ENCODE results near the gene FASTKD1. TPM values are rescaled to one million over a fixed set of nuclear protein-coding genes. Genes with fewer than 3 reads are reported as not detected.
A peak's percentile ranks its signal among the peaks of the same experiment; 100 is the strongest.
"Not testable (repeated sequence)": the region's sequence is repeated elsewhere in the genome, so short reads cannot be mapped to it uniquely, and the experiment has no call there.

Gene FASTKD1
- total and polyA plus RNA-seq, 10 of the 15 experiments (the other 5 are each of a cell fraction or from before 2014, with no cell fraction given): 45.6 to 76.1 (median 63.4) TPM

- ATAC-seq; H3K36me3 ChIP-seq (ENCODE audit: control insufficient read depth in 2 of 2, insufficient read depth in 2 of 2, low read length in 1 of 2); H3K9ac ChIP-seq (ENCODE audit: control insufficient read depth, insufficient read depth, low read length); H3K4me2 ChIP-seq (ENCODE audit: control insufficient read depth, insufficient read depth); RAD21 ChIA-PET (ENCODE audit: unreplicated experiment); DNase-seq (ENCODE audit: low read depth, low spot score); H3K9me3 ChIP-seq (replicated peaks; ENCODE audit: control insufficient read depth, insufficient read depth, low read length); in situ Hi-C loops (cut with MboI); FAIRE-seq; H3K27ac ChIP-seq (ENCODE audit: control insufficient read depth, insufficient read depth); H3K79me2 ChIP-seq (ENCODE audit: control insufficient read depth, insufficient read depth, low read length); SMC1A ChIA-PET (ENCODE audit: uncharacterized antibody, unreplicated experiment); H3K4me1 ChIP-seq (ENCODE audit: control insufficient read depth, insufficient read depth, low read length); POLR2A ChIA-PET; H3K27me3 ChIP-seq (replicated peaks in 1 of 2; ENCODE audit: control insufficient read depth in 2 of 2, insufficient read depth in 2 of 2, low read length in 1 of 2); H4K20me1 ChIP-seq (ENCODE audit: control insufficient read depth, insufficient read depth); H3K4me3 ChIP-seq; intact Hi-C loops (cut with micrococcal nuclease; ENCODE audit: unreplicated experiment); H2AFZ ChIP-seq (ENCODE audit: control insufficient read depth, low read depth, low read length); BruUV-seq (replicated peaks): not testable (repeated sequence)
- CTCF ChIA-PET: interaction anchor here (0.8 to 1.3 kb wide), 2 partner anchors 11 to 389 kb away, joined by 4 to 5 read pairs; no protein-coding TSS in a partner anchor
- WGBS (ENCODE audit: insufficient coverage, insufficient replicate concordance, low lambda C conversion rate, missing lambda C conversion rate): 100% methylated on average over 2 of the region's 2 CpGs
Observed at GRCh38 chr2:169539460-169539859, 34.2 kb downstream of the FASTKD1 start.

GRCh38 chr2:169528271-169528701, 45.4 kb downstream of the FASTKD1 start:
- peak; percentile 38 for FAIRE-seq
- TF ChIP-seq KDM1A (IDR thresholded peaks at IDR 0.05; ENCODE audit: borderline replicate concordance) (no peak), SMC3 (IDR thresholded peaks at IDR 0.05; ENCODE audit: borderline replicate concordance, low read length) (peak; percentile 90), SMARCA5 (IDR thresholded peaks at IDR 0.05) (peak; percentile 77; the same call in 1 of the 2 replicates), YY1 (IDR thresholded peaks at IDR 0.05; ENCODE audit: low read depth, low read length) (peak; percentile 65; the same call in 1 of the 2 replicates), CHD2 (IDR thresholded peaks at IDR 0.05; ENCODE audit: borderline replicate concordance, low read depth, low read length) (no peak), MTA2 (IDR thresholded peaks at IDR 0.05; ENCODE audit: low read depth) (no peak), RAD21 (IDR thresholded peaks at IDR 0.05; ENCODE audit: insufficient read depth, low read depth, low read length) (peak; percentile 70), MYB (IDR thresholded peaks at IDR 0.05; ENCODE audit: borderline replicate concordance, low read depth, low read length) (no peak), BCLAF1 (IDR thresholded peaks at IDR 0.05) (peak; percentile 4; the same call in 1 of the 2 replicates), CTCF (IDR thresholded peaks at IDR 0.05 in 2 of 3, conservative IDR thresholded peaks at IDR 0.05 in 1 of 3; ENCODE audit: control insufficient read depth in 2 of 3, extremely low read depth in 1 of 3, insufficient read depth in 1 of 3, low read depth in 3 of 3, low read length in 3 of 3) (peak; percentile 82 to 88 (median 82)), DPF2 (IDR thresholded peaks at IDR 0.05) (0 out of 2 replicates have a peak, but pooled peaks have one; percentile 20), HDGF (IDR thresholded peaks at IDR 0.05) (no peak)

More at GRCh38 chr2:169528271-169528701, 45.4 kb downstream of the FASTKD1 start:
- CTCF ChIA-PET: interaction anchor here (0.6 to 1.8 kb wide), 24 partner anchors 9 to 402 kb away, joined by 3 to 7 read pairs (median 3); partner anchors contain the start of gene KLHL41
- Histone ChIP-seq H3K9ac (ENCODE audit: control insufficient read depth, insufficient read depth, low read length) (no peak overlapping the region), H3K4me1 (ENCODE audit: control insufficient read depth, insufficient read depth, low read length) (no peaks in the 10 kb centered on the region), H3K79me2 (ENCODE audit: control insufficient read depth, insufficient read depth, low read length) (no peaks in the 10 kb centered on the region), H3K27ac (ENCODE audit: control insufficient read depth, insufficient read depth) (no peak overlapping the region), H3K9me3 (replicated peaks; ENCODE audit: control insufficient read depth, insufficient read depth, low read length) (no peaks in the 10 kb centered on the region), H3K4me2 (ENCODE audit: control insufficient read depth, insufficient read depth) (no peak overlapping the region), H2AFZ (ENCODE audit: control insufficient read depth, low read depth, low read length) (no peak overlapping the region), H3K27me3 (replicated peaks in 1 of 2; ENCODE audit: control insufficient read depth in 2 of 2, insufficient read depth in 2 of 2, low read length in 1 of 2) (no peaks in the 10 kb centered on the region), H4K20me1 (ENCODE audit: control insufficient read depth, insufficient read depth) (no peaks in the 10 kb centered on the region), H3K36me3 (ENCODE audit: control insufficient read depth in 2 of 2, insufficient read depth in 2 of 2, low read length in 1 of 2) (peaks cover 0 to 23% of the 10 kb centered on the region in 2 experiments; a peak in 2 of 4 replicates), H3K4me3 (no peak overlapping the region)
- RAD21 ChIA-PET (ENCODE audit: unreplicated experiment): interaction anchor here (0.6 to 1.4 kb wide), 3 partner anchors 23 to 464 kb away, joined by 3 to 6 read pairs (median 4); no protein-coding TSS in a partner anchor
- ATAC-seq: peak; percentile 100
- intact Hi-C loops (cut with micrococcal nuclease; ENCODE audit: unreplicated experiment) (loop anchor here (10.0 kb wide), 1 partner anchor 267 kb away; the partner anchor contains the start of gene SSB), in situ Hi-C loops (cut with MboI) (no loop called here)
- BruUV-seq (replicated peaks): no TSS peak
- peak; percentile 45 for DNase-seq (ENCODE audit: low read depth, low spot score)
- WGBS (ENCODE audit: insufficient coverage, insufficient replicate concordance, low lambda C conversion rate, missing lambda C conversion rate): 5% methylated on average over 2 of the region's 2 CpGs
- SMC1A ChIA-PET (ENCODE audit: uncharacterized antibody, unreplicated experiment): interaction anchor here (0.6 to 1.8 kb wide), 8 partner anchors 10 to 403 kb away, joined by 3 to 6 read pairs (median 3); no protein-coding TSS in a partner anchor
- POLR2A ChIA-PET: no interaction called here

Data from GM12878 (cell line).